ENCODE results near the gene NR1D1. TPM values are rescaled to one million over a fixed set of nuclear protein-coding genes. Genes with fewer than 3 reads are reported as not detected.

The NR1D1 gene
- total RNA-seq, 2 donors from 2014 or later: 3.0 to 4.4 TPM

DNA sequence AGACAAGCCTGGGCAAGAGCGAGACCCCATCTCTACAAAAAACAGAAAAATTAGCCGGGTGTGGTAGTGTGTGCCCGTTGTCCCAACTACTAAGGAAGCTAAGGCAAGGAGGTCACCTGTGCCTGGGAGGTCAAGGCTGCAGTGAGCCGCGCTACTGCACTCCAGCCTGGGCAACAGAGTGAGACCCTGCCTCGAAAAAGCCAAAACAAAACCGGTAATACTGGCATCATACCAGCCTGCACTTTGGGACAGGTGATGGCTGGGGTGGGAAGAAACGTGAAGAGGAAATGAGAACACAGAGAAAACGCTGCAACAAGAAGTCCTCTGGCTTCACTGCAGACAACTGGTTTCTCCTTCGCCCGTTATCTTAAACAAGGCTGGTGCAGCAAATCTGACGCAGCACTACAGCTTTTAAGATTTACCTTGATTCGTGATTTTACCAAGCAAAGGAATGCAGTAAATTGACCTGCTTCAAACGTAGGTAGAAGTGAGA, 39.2 kb upstream of the NR1D1 start:
- DNase-seq: no peak
- 52 to 56% methylated on average over 14 of the region's 14 CpGs for WGBS, 2 experiments (ENCODE audit: insufficient coverage in 1 of 2, insufficient read length in 1 of 2)
- H3K9ac ChIP-seq (ENCODE audit: extremely low read depth, low read length, poor library complexity, severe bottlenecking): peak overlapping the region; percentile 95
- peak overlapping the region; percentile 97 for H3K4me3 ChIP-seq (ENCODE audit: low read length)
- peak overlapping the region; percentile 93 for H3K27ac ChIP-seq (ENCODE audit: low read depth, low read length)
- no peaks in the 10 kb centered on the region for H3K9me3 ChIP-seq (ENCODE audit: control insufficient read depth, low read length)
- H3K36me3 ChIP-seq (ENCODE audit: control insufficient read depth, insufficient read depth, low read length): peaks cover 50% of the 10 kb centered on the region
- H3K36me3 Mint-ChIP-seq (ENCODE audit: low read depth): peaks cover 49% of the 10 kb centered on the region
- H3K27me3 Mint-ChIP-seq (ENCODE audit: insufficient read depth): no peaks in the 10 kb centered on the region
- H3K9me3 Mint-ChIP-seq: no peaks in the 10 kb centered on the region
- H3K4me1 Mint-ChIP-seq: peaks cover 16% of the 10 kb centered on the region
- no peaks in the 10 kb centered on the region for H3K27me3 ChIP-seq (ENCODE audit: control insufficient read depth, insufficient read depth, low read length, poor library complexity, severe bottlenecking)
- TF ChIP-seq, protein P1, sequence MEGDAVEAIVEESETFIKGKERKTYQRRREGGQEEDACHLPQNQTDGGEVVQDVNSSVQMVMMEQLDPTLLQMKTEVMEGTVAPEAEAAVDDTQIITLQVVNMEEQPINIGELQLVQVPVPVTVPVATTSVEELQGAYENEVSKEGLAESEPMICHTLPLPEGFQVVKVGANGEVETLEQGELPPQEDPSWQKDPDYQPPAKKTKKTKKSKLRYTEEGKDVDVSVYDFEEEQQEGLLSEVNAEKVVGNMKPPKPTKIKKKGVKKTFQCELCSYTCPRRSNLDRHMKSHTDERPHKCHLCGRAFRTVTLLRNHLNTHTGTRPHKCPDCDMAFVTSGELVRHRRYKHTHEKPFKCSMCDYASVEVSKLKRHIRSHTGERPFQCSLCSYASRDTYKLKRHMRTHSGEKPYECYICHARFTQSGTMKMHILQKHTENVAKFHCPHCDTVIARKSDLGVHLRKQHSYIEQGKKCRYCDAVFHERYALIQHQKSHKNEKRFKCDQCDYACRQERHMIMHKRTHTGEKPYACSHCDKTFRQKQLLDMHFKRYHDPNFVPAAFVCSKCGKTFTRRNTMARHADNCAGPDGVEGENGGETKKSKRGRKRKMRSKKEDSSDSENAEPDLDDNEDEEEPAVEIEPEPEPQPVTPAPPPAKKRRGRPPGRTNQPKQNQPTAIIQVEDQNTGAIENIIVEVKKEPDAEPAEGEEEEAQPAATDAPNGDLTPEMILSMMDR (conservative IDR thresholded peaks at IDR 0.05): no peak
- H3K4me1 ChIP-seq (ENCODE audit: control insufficient read depth, insufficient read depth, low read length): peaks cover 6% of the 10 kb centered on the region
- peak overlapping the region; percentile 82 for H3K4me3 Mint-ChIP-seq
- peak overlapping the region; percentile 95 for H3K27ac Mint-ChIP-seq

DNA sequence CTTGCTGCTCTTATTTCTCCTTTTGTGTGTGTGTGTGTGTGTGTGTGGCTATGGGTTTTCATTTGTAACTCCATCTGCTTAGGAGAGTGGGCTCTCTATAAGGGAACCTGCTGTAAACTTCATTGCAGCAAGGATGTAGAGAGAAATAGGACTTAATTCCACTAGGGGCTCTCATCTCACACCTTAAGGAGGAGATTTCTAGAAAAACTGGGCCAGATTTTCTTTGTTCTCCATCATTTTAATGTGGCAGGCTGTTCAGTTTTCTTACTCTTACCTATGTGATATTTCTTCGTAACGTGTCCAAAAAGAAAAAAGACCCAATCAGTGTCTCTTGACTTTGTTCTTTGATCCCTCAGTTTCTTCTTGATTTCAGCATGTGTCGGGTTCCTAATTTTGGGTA, 35.4 kb upstream of the NR1D1 start:
- TF ChIP-seq, protein P1 (conservative IDR thresholded peaks at IDR 0.05): peak; percentile 61
- Histone ChIP-seq H3K4me3 (ENCODE audit: low read length) (no peak overlapping the region), H3K27me3 (ENCODE audit: control insufficient read depth, insufficient read depth, low read length, poor library complexity, severe bottlenecking) (no peaks in the 10 kb centered on the region), H3K27ac (ENCODE audit: low read depth, low read length) (no peak overlapping the region), H3K9me3 (ENCODE audit: control insufficient read depth, low read length) (no peaks in the 10 kb centered on the region), H3K4me1 (ENCODE audit: control insufficient read depth, insufficient read depth, low read length) (no peaks in the 10 kb centered on the region), H3K36me3 (ENCODE audit: control insufficient read depth, insufficient read depth, low read length) (peaks cover 68% of the 10 kb centered on the region), H3K9ac (ENCODE audit: extremely low read depth, low read length, poor library complexity, severe bottlenecking) (no peak overlapping the region)
- WGBS, 2 experiments (ENCODE audit: insufficient coverage in 1 of 2, insufficient read length in 1 of 2): 93 to 94% methylated on average over 3 of the region's 3 CpGs
- Mint-ChIP-seq H3K27me3 (ENCODE audit: insufficient read depth) (no peaks in the 10 kb centered on the region), H3K27ac (no peak overlapping the region), H3K4me3 (no peak overlapping the region), H3K9me3 (no peaks in the 10 kb centered on the region), H3K4me1 (peaks cover 4% of the 10 kb centered on the region), H3K36me3 (ENCODE audit: low read depth) (peaks cover 66% of the 10 kb centered on the region)
- DNase-seq: no peak

DNA sequence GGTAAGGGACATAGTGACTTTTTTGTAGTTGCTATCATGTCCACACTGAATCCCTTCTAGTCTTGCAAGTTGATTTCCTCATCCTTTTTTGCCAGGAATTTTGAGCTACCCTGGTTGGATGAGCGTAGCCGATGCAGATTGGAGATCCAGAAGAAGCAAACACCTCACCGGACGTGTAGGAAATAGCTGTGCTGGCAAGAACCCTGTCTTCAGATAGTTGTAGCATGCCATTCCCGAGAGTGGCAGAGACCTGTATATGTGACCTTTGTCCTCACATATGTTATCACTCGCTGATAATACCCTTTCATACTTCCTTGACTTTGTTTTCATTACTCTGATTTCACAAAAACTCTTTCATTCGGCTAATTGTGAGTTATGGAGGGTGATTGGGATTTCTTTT, 33.8 kb upstream of the NR1D1 start:
- Histone ChIP-seq H3K9me3 (ENCODE audit: control insufficient read depth, low read length) (no peaks in the 10 kb centered on the region), H3K36me3 (ENCODE audit: control insufficient read depth, insufficient read depth, low read length) (peaks cover 84% of the 10 kb centered on the region), H3K27me3 (ENCODE audit: control insufficient read depth, insufficient read depth, low read length, poor library complexity, severe bottlenecking) (no peaks in the 10 kb centered on the region), H3K9ac (ENCODE audit: extremely low read depth, low read length, poor library complexity, severe bottlenecking) (no peak overlapping the region), H3K27ac (ENCODE audit: low read depth, low read length) (no peak overlapping the region), H3K4me1 (ENCODE audit: control insufficient read depth, insufficient read depth, low read length) (no peaks in the 10 kb centered on the region), H3K4me3 (ENCODE audit: low read length) (no peak overlapping the region)
- Mint-ChIP-seq H3K4me3 (no peak overlapping the region), H3K27me3 (ENCODE audit: insufficient read depth) (no peaks in the 10 kb centered on the region), H3K36me3 (ENCODE audit: low read depth) (peaks cover 83% of the 10 kb centered on the region), H3K9me3 (no peaks in the 10 kb centered on the region), H3K4me1 (no peaks in the 10 kb centered on the region), H3K27ac (no peak overlapping the region)
- TF ChIP-seq, protein P1 (conservative IDR thresholded peaks at IDR 0.05): no peak
- 94 to 95% methylated on average over 6 to 7 of the region's 7 CpGs for WGBS, 2 experiments (ENCODE audit: insufficient coverage in 1 of 2, insufficient read length in 1 of 2)
- DNase-seq: no peak

All from endodermal cell (in vitro differentiated cells).